GM23248 (cell line): Measurements from ENCODE around the gene MAPT.

ENCODE experiments used
- EZH2 ChIP-seq: fragments of 200-600 bp; sonication (generic); IDR thresholded peaks from 2 replicates; pipeline ENCODE4 v1.6.1; 2018; ENCODE audit warnings: antibody characterized with exemption, mild to moderate bottlenecking; ENCODE audit not compliant: insufficient read depth, poor library complexity, severe bottlenecking
- EZH2phosphoT487 ChIP-seq: fragments of 200-600 bp; sonication (generic); IDR thresholded peaks from 2 replicates; pipeline ENCODE4 v1.6.1; 2018; ENCODE audit warnings: antibody characterized with exemption, moderate library complexity, mild to moderate bottlenecking, low read depth; ENCODE audit not compliant: insufficient read depth

- TF ChIP-seq EZH2 (no peak), EZH2phosphoT487 (no peak)
Measured at GRCh38 chr17:45968732-45969131, 74.4 kb downstream of the MAPT start.
